HG03103 (cell line): ENCODE measurements around the gene DOCK8.
"Not testable (repeated sequence)": the region's sequence is repeated elsewhere in the genome, so short reads cannot be mapped to it uniquely, and the experiment has no call there.

Experiments used
- ATAC-seq: cut with Tn5 transposase; IDR thresholded peaks from one replicate; pipeline ENCODE4 v1.9.1; 2021; ENCODE audit warnings: low read depth; ENCODE audit not compliant: unreplicated experiment

Gene DOCK8

GRCh38 chr9:404234-404633 lies 189.6 kb downstream of the DOCK8 start:
- ATAC-seq, result no peak

DNA sequence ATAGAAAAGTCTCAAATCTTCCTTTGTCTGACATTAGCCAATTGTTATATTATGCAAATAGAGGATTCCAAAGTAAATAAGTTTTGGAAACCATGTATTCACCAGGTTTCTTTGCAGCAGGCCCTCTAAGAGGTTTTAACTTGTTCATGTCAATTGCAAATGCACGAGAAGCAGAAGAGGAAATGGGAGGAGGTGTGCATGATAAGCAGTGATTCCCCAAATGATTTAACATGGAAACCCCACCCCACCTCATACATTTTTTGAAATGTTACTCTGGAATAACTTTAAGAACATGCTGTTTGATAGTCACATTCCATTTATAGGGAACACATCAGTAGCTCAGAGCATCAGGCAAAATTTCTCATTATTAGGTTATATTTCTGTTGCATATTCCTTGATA lies 190.7 kb downstream of the DOCK8 start:
- ATAC-seq, result no peak

GRCh38 chr9:406886-407654 lies 192.4 kb downstream of the DOCK8 start:
- ATAC-seq, result no peak

DNA sequence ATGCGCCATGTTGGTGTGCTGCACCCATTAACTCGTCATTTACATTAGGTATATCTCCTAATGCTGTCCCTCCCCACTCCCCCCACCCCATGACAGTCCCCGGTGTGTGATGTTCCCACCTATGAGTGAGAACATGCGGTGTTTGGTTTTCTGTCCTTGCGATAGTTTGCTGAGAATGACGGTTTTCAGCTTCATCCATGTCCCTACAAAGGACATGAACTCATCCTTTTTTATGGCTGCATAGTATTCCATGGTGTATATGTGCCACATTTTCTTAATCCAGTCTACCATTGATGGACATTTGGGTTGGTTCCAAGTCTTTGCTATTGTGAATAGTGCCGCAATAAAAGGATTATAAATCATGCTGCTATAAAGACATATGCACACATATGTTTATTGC lies 195.0 kb downstream of the DOCK8 start:
- not testable (repeated sequence) for ATAC-seq

DNA sequence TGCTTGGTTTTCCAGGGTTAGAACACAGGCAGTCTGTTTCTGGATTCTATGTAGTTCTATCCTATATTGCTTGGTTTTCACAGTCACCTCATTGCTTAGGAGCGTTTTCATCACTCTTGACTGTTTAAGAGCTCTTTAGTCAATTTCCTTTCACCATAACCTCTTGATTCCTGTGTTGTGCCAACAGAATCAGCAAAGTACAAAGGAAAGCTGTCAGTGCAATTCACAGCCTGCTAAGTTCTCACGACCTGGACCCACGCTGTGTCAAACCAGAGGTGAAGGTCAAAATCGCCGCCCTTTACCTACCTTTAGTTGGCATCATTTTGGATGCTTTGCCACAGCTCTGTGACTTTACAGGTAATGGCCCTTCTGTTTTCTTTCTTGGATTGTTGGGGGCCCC lies 199.9 kb downstream of the DOCK8 start:
- ATAC-seq, result no peak

GRCh38 chr9:419571-420171 lies 205.0 kb downstream of the DOCK8 start:
- ATAC-seq, result no peak

DNA sequence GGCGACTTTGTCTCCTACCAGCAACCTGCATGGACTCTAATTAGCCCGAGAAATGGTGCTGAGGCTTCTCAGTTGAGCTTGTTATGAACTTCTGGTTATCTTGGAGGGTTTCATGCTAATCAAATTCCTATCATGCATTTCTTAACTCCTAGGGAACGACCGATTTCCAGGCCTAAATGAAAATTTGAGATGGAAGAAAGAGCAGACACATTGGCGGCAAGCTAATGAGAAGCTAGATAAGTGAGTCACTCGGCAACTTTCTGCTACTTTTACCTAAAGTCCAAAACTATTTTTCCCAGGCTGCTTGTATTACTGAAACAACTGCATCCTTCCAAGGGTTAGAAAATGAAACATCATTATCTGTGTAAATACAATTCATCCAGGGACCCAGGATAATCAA lies 207.2 kb downstream of the DOCK8 start:
- ATAC-seq, result no peak

DNA sequence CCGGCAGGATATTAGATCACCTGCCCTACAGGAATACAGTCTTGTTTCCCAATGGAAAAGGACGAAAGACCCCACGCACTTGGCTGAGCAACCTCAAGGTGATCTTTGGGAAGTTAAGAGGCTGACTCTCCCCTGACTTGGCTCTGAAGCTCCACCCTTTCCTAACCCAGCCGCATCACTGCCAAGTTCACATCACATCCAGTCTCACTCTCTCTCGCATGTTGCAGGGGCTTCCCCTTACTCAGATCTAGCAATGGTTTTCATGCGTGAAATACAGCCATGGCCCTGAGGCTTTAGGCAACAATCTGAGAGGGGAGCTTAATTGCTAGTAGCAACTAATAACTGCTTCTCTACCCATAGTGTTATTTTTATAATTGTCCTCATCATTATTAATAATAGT lies 211.6 kb downstream of the DOCK8 start:
- ATAC-seq, result no peak

DNA sequence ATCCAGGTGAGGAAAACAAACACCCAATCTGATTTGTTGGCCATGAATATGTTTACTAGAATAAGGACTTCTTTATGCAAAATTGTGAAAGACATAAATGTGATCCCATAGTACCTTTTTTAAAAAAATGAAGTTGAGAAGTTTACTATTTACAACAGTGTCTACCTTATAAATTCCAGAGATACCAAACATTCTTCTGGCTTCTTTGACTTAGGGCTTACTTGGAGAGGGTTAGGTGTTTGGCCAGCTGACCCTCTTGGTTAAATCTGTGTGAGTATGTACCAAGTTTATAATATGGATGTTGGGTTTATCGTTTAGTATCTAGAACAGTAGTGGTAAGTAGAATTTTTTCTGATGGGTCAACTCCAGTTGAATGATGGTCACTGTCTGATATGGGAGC lies 212.3 kb downstream of the DOCK8 start:
- no peak for ATAC-seq

DNA sequence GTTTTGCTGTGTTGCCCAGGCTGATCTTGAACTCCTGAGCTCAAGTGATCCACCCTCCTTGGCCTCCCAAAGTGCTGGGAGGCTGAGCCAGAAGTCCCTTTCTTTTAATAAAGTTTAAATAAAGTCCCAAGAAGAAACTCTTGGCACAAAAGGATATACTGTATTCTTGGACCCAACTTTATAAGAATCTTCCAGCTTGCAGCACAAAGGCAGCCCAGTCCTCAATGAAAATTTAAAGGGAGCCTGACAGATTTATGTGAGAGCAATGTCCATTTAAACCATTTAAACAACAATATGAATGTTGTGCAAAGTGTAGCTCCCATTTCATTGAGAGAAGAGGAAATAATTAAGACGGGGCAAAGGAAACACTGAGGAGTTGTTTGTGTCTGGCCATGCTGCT lies 217.0 kb downstream of the DOCK8 start:
- ATAC-seq, result no peak

DNA sequence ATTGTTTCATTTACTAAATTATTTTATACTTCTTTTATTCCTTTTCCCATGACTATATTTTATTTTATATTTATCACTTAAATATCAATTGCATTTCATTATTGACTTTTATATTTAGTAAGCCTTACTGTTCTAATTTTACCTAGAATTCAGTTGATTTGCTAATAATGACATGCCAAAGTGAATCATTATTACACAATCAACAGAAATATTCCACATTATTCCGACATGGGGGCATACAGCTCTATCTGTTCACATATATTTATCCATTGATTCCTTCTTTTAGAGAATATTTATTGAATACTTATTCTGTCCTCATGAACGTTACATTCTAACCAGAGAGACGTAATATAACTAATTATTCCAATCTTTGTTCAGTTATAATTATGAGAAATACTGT lies 221.8 kb downstream of the DOCK8 start:
- ATAC-seq, result no peak

DNA sequence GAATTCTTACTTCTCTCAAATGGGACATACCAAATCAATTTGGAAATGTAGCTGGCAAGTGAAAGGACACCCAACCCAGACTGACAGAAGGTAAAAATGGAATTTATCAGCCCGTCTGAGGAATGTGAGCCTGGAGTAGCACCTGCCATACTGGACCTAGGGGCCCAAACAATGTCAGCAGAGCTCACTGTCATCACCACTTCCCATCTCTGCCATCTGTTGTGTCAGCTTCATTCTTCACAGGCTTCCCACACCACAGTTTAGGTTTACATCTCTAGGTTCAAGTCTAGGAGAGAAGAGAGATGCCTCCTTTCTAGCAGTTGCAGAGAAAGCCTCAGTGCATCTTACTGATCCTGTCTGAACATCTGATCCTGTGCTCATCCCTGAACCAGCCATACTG lies 222.4 kb downstream of the DOCK8 start:
- no peak for ATAC-seq

GRCh38 chr9:437574-438001 lies 222.9 kb downstream of the DOCK8 start:
- ATAC-seq, result no peak

- no peak for ATAC-seq
Measured at GRCh38 chr9:438066-438465, 223.4 kb downstream of the DOCK8 start.

GRCh38 chr9:438961-439768 lies 224.5 kb downstream of the DOCK8 start:
- ATAC-seq, result no peak

- ATAC-seq, result no peak
Measured at GRCh38 chr9:441126-441525, 226.5 kb downstream of the DOCK8 start.

GRCh38 chr9:444528-444927 lies 229.9 kb downstream of the DOCK8 start:
- no peak for ATAC-seq

- no peak for ATAC-seq
Measured at GRCh38 chr9:445033-445432, 230.4 kb downstream of the DOCK8 start.

GRCh38 chr9:446074-446699 lies 231.5 kb downstream of the DOCK8 start:
- no peak for ATAC-seq

- ATAC-seq, result peak; percentile 70
Measured at GRCh38 chr9:447230-448025, 232.8 kb downstream of the DOCK8 start.
